ENCODE measurements around the gene DBR1.
A peak's percentile ranks its signal among the peaks of the same experiment; 100 is the strongest.

DBR1 gene

DNA sequence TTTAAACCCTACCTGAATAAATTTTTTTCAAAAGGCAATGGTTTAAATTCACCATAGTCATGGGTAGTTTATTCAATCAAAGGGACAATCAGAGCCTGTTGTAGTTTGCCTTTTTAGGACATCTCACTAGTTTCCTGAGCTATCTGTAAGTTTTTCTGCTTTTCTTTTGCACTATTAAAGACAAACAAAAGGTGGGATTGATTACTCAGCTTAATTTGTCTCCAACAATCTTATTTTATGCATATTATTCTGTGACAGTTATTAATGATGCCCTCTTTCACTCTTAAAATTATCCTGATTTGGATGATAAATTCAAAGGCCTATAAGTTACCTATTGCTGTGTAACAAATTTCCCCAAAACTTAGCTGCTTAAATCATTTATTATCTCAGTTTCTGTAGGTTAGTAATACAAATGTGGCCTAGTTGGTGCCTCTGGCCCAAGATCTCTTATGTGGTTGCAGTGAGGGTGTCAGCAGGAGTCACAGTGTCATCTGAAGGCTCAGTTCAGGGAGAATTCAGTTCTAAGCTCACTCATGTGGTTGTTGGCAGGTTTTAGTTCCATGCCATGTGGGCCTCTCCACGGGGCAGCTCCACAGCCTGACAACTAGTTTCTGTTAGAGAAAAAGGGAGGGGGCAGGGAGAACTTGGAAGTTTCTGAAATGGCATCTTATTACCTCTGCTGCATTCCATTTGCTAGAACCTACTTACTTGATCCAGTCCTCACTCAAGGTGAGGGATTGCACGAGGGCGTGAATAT lies 28.4 kb upstream of the DBR1 start:
- no peak overlapping the region for H3K9ac ChIP-seq (ENCODE audit: low read length)
- no peak overlapping the region for H4K8ac ChIP-seq (ENCODE audit: low read depth, low read length)
- H2BK5ac ChIP-seq (ENCODE audit: low read length) = no peak overlapping the region
- H3K56ac ChIP-seq (ENCODE audit: low read length) = no peak overlapping the region
- no peak overlapping the region for H3K4me3 ChIP-seq (ENCODE audit: low read length)
- H2BK15ac ChIP-seq (replicated peaks; ENCODE audit: low read depth) = no peak overlapping the region
- H3K36me3 ChIP-seq (ENCODE audit: control insufficient read depth, insufficient read depth, low read length) = no peaks in the 10 kb centered on the region
- H3K4me2 ChIP-seq (ENCODE audit: low read length) = no peak overlapping the region
- H3K18ac ChIP-seq (ENCODE audit: low read length) = no peak overlapping the region
- no peak overlapping the region for H2AK5ac ChIP-seq (ENCODE audit: low read length)
- no peak overlapping the region for H3K23ac ChIP-seq (ENCODE audit: low read length)
- peaks cover 50% of the 10 kb centered on the region for H3K79me2 ChIP-seq (ENCODE audit: control insufficient read depth, insufficient read depth, low read length)
- no peak overlapping the region for H2BK120ac ChIP-seq (ENCODE audit: low read depth, low read length)
- H3K4ac ChIP-seq (ENCODE audit: low read depth, low read length) = no peak overlapping the region
- no peaks in the 10 kb centered on the region for H3K27me3 ChIP-seq (ENCODE audit: insufficient read depth, low read length, poor library complexity)
- no CpG with 5 or more reads among the region's 3 CpGs for WGBS (ENCODE audit: extremely low coverage, insufficient coverage, low lambda C conversion rate)
- H3K79me1 ChIP-seq (ENCODE audit: low read length) = peaks cover 14% of the 10 kb centered on the region
- peak; percentile 56 for DNase-seq
- no peaks in the 10 kb centered on the region for H3K4me1 ChIP-seq (ENCODE audit: control insufficient read depth, low read depth, low read length)
- H4K5ac ChIP-seq (ENCODE audit: low read length) = no peak overlapping the region
- no peak overlapping the region for H3K27ac ChIP-seq (ENCODE audit: low read depth, low read length)

DNA sequence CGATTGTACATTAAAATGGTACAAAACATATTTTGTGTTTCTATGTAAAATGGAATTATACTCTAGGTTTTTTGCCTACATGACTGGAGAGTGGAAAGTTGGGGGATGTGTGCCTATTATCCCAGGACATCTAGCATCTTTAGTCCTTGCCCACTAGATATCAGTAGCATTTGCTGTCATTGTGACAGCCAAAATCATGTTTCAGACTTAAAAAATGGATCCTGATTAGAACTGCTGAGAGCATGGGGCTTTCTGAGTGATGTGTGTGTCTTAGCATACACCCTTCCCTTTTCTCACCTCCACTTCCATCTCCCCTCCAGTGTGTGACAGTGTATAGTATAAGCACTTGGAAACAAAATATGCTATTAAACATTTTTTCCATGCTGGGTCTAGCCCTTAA lies 25.7 kb upstream of the DBR1 start:
- no peak for DNase-seq

DNA sequence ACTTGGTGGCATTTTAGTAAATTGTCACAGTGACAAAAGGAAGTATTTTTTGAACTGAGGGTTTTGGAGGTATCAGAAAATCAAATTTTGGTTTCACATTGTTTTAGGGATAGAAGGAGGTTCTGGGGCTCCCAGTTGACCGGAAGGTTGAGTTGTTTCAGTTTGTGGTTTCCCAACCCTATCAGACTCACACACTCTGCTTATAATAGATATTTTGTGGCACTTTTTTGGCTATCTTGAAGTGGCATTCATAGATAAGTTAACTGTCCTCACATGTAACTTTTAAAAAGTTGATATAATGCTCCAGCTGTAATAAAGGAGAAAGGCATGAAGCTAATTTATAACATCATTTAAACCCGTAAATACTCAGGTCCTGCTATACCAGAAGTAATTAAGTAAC lies 25.1 kb upstream of the DBR1 start:
- H3K9ac ChIP-seq (ENCODE audit: low read length) = no peak overlapping the region
- DNase-seq = no peak

More for the DNA sequence above, 25.7 kb upstream of the DBR1 start:
- no peak overlapping the region for H3K4ac ChIP-seq (ENCODE audit: low read depth, low read length)
- no peak overlapping the region for H2BK5ac ChIP-seq (ENCODE audit: low read length)
- H4K8ac ChIP-seq (ENCODE audit: low read depth, low read length) = no peak overlapping the region
- H2AK5ac ChIP-seq (ENCODE audit: low read length) = no peak overlapping the region
- no peak overlapping the region for H3K9ac ChIP-seq (ENCODE audit: low read length)
- H3K79me2 ChIP-seq (ENCODE audit: control insufficient read depth, insufficient read depth, low read length) = peaks cover 56% of the 10 kb centered on the region
- no peak overlapping the region for H2BK15ac ChIP-seq (replicated peaks; ENCODE audit: low read depth)
- H4K5ac ChIP-seq (ENCODE audit: low read length) = no peak overlapping the region
- peaks cover 17% of the 10 kb centered on the region for H3K79me1 ChIP-seq (ENCODE audit: low read length)
- H3K56ac ChIP-seq (ENCODE audit: low read length) = no peak overlapping the region
- H3K18ac ChIP-seq (ENCODE audit: low read length) = no peak overlapping the region
- H3K23ac ChIP-seq (ENCODE audit: low read length) = no peak overlapping the region
- H2BK120ac ChIP-seq (ENCODE audit: low read depth, low read length) = no peak overlapping the region
- H3K36me3 ChIP-seq (ENCODE audit: control insufficient read depth, insufficient read depth, low read length) = no peaks in the 10 kb centered on the region
- no peak overlapping the region for H3K4me3 ChIP-seq (ENCODE audit: low read length)
- no peak overlapping the region for H3K27ac ChIP-seq (ENCODE audit: low read depth, low read length)
- no CpG with 5 or more reads among the region's 1 CpG for whole genome bisulfite sequencing (ENCODE audit: extremely low coverage, insufficient coverage, low lambda C conversion rate)
- H3K4me1 ChIP-seq (ENCODE audit: control insufficient read depth, low read depth, low read length) = no peaks in the 10 kb centered on the region
- H3K4me2 ChIP-seq (ENCODE audit: low read length) = no peak overlapping the region
- H3K27me3 ChIP-seq (ENCODE audit: insufficient read depth, low read length, poor library complexity) = no peaks in the 10 kb centered on the region

DNA sequence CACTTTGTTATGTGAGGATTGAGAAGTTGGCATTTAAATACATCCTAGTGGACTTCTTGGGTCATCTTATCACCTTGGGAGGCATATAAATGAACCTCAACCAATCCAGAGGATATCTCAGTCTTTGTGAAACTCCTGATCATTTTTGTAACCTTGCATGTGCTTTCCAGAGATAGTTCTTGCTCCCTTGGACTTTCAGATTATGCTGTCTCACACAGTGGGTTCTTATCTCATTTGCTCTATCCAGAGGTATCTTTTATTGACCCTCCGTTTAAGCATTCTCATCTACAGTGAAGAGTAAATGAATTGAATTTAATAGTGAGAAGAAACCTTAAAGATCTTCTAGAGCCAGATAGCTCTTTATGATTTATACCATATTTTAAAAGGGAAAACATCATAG lies 22.8 kb upstream of the DBR1 start:
- H3K23ac ChIP-seq (ENCODE audit: low read length) = no peak overlapping the region
- WGBS (ENCODE audit: extremely low coverage, insufficient coverage, low lambda C conversion rate) = no CpG with 5 or more reads among the region's 1 CpG
- no peak overlapping the region for H2BK5ac ChIP-seq (ENCODE audit: low read length)
- no peak overlapping the region for H4K5ac ChIP-seq (ENCODE audit: low read length)
- H2BK15ac ChIP-seq (replicated peaks; ENCODE audit: low read depth) = no peak overlapping the region
- no peak overlapping the region for H3K4me2 ChIP-seq (ENCODE audit: low read length)
- DNase-seq = no peak
- H3K79me2 ChIP-seq (ENCODE audit: control insufficient read depth, insufficient read depth, low read length) = peaks cover 55% of the 10 kb centered on the region
- no peak overlapping the region for H3K4ac ChIP-seq (ENCODE audit: low read depth, low read length)
- no peak overlapping the region for H3K27ac ChIP-seq (ENCODE audit: low read depth, low read length)
- no peak overlapping the region for H2AK5ac ChIP-seq (ENCODE audit: low read length)
- H3K56ac ChIP-seq (ENCODE audit: low read length) = no peak overlapping the region
- H3K4me3 ChIP-seq (ENCODE audit: low read length) = no peak overlapping the region
- no peak overlapping the region for H3K18ac ChIP-seq (ENCODE audit: low read length)
- peaks cover 11% of the 10 kb centered on the region for H3K79me1 ChIP-seq (ENCODE audit: low read length)
- H3K36me3 ChIP-seq (ENCODE audit: control insufficient read depth, insufficient read depth, low read length) = no peaks in the 10 kb centered on the region
- no peaks in the 10 kb centered on the region for H3K4me1 ChIP-seq (ENCODE audit: control insufficient read depth, low read depth, low read length)
- no peak overlapping the region for H4K8ac ChIP-seq (ENCODE audit: low read depth, low read length)
- no peak overlapping the region for H3K9ac ChIP-seq (ENCODE audit: low read length)
- no peak overlapping the region for H2BK120ac ChIP-seq (ENCODE audit: low read depth, low read length)
- H3K27me3 ChIP-seq (ENCODE audit: insufficient read depth, low read length, poor library complexity) = no peaks in the 10 kb centered on the region

More for the DNA sequence above, 25.1 kb upstream of the DBR1 start:
- WGBS (ENCODE audit: extremely low coverage, insufficient coverage, low lambda C conversion rate) = no CpG with 5 or more reads among the region's 2 CpGs
- no peak overlapping the region for H2AK5ac ChIP-seq (ENCODE audit: low read length)
- H3K79me1 ChIP-seq (ENCODE audit: low read length) = peaks cover 17% of the 10 kb centered on the region
- no peak overlapping the region for H3K4me2 ChIP-seq (ENCODE audit: low read length)
- no peak overlapping the region for H3K4me3 ChIP-seq (ENCODE audit: low read length)
- no peak overlapping the region for H3K27ac ChIP-seq (ENCODE audit: low read depth, low read length)
- no peak overlapping the region for H2BK5ac ChIP-seq (ENCODE audit: low read length)
- H3K27me3 ChIP-seq (ENCODE audit: insufficient read depth, low read length, poor library complexity) = no peaks in the 10 kb centered on the region
- no peak overlapping the region for H3K4ac ChIP-seq (ENCODE audit: low read depth, low read length)
- no peak overlapping the region for H4K8ac ChIP-seq (ENCODE audit: low read depth, low read length)
- no peak overlapping the region for H3K18ac ChIP-seq (ENCODE audit: low read length)
- no peak overlapping the region for H2BK120ac ChIP-seq (ENCODE audit: low read depth, low read length)
- H3K79me2 ChIP-seq (ENCODE audit: control insufficient read depth, insufficient read depth, low read length) = peaks cover 53% of the 10 kb centered on the region
- no peak overlapping the region for H3K23ac ChIP-seq (ENCODE audit: low read length)
- no peak overlapping the region for H3K56ac ChIP-seq (ENCODE audit: low read length)
- H3K4me1 ChIP-seq (ENCODE audit: control insufficient read depth, low read depth, low read length) = no peaks in the 10 kb centered on the region
- H4K5ac ChIP-seq (ENCODE audit: low read length) = no peak overlapping the region
- no peaks in the 10 kb centered on the region for H3K36me3 ChIP-seq (ENCODE audit: control insufficient read depth, insufficient read depth, low read length)
- no peak overlapping the region for H2BK15ac ChIP-seq (replicated peaks; ENCODE audit: low read depth)

DNA sequence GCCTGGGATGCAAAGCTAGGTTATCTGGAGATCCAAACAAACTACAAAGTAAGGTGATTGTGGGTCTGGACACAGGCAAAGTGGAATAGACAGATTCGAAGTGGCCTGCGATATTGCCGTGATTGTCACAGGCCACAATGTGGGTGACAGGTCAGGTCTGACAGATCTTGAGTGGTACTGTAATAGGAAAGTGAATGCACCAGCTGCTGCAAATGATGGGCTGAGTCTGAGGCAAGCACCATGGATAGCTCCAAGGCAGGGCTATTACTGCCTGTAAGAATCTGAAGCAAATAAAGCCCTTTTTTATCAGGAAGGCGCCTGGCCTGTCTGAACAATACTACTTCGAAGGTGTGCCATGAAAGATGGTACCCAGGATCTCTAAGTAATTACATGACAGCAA lies 22.3 kb upstream of the DBR1 start:
- Histone ChIP-seq H3K27ac (ENCODE audit: low read depth, low read length) (no peak overlapping the region), H2BK15ac (replicated peaks; ENCODE audit: low read depth) (no peak overlapping the region), H4K8ac (ENCODE audit: low read depth, low read length) (no peak overlapping the region), H2BK5ac (ENCODE audit: low read length) (no peak overlapping the region), H3K4ac (ENCODE audit: low read depth, low read length) (no peak overlapping the region), H3K18ac (ENCODE audit: low read length) (no peak overlapping the region), H3K4me1 (ENCODE audit: control insufficient read depth, low read depth, low read length) (no peaks in the 10 kb centered on the region), H3K36me3 (ENCODE audit: control insufficient read depth, insufficient read depth, low read length) (no peaks in the 10 kb centered on the region), H3K4me2 (ENCODE audit: low read length) (no peak overlapping the region), H2BK120ac (ENCODE audit: low read depth, low read length) (no peak overlapping the region), H4K5ac (ENCODE audit: low read length) (no peak overlapping the region), H3K79me1 (ENCODE audit: low read length) (peaks cover 13% of the 10 kb centered on the region), H2AK5ac (ENCODE audit: low read length) (no peak overlapping the region), H3K4me3 (ENCODE audit: low read length) (no peak overlapping the region), H3K56ac (ENCODE audit: low read length) (no peak overlapping the region), H3K79me2 (ENCODE audit: control insufficient read depth, insufficient read depth, low read length) (peaks cover 57% of the 10 kb centered on the region), H3K9ac (ENCODE audit: low read length) (no peak overlapping the region), H3K23ac (ENCODE audit: low read length) (no peak overlapping the region), H3K27me3 (ENCODE audit: insufficient read depth, low read length, poor library complexity) (no peaks in the 10 kb centered on the region)
- WGBS (ENCODE audit: extremely low coverage, insufficient coverage, low lambda C conversion rate) = no CpG with 5 or more reads among the region's 5 CpGs
- DNase-seq = peak; percentile 55

DNA sequence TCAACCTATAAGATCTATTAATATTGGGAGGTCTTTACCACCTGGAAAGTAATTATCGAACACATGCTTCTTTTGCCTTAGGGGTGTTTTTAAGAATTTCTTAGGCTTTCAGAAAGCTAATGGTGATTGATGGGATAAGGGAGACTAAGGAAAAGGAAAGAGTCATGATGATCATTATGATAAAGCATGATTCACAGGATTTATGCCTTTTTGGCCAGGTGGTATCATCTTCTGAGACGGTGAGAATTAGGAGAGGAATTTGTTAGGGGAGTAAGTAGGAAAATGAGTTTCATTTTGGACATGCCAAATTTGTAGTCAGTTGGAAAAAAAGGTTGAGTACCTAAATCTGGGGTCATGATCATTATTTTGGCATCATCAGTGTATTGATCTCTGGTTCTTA lies 21.3 kb upstream of the DBR1 start:
- no CpG with 5 or more reads among the region's 2 CpGs for WGBS (ENCODE audit: extremely low coverage, insufficient coverage, low lambda C conversion rate)
- Histone ChIP-seq H3K18ac (ENCODE audit: low read length) (no peak overlapping the region), H2BK15ac (replicated peaks; ENCODE audit: low read depth) (no peak overlapping the region)

More for the DNA sequence above, 21.3 kb upstream of the DBR1 start:
- Histone ChIP-seq H3K4me1 (ENCODE audit: control insufficient read depth, low read depth, low read length) (no peaks in the 10 kb centered on the region), H3K79me1 (ENCODE audit: low read length) (peaks cover 14% of the 10 kb centered on the region), H3K4ac (ENCODE audit: low read depth, low read length) (no peak overlapping the region), H4K8ac (ENCODE audit: low read depth, low read length) (no peak overlapping the region), H2BK120ac (ENCODE audit: low read depth, low read length) (no peak overlapping the region), H2BK5ac (ENCODE audit: low read length) (no peak overlapping the region), H3K79me2 (ENCODE audit: control insufficient read depth, insufficient read depth, low read length) (peaks cover 56% of the 10 kb centered on the region), H3K23ac (ENCODE audit: low read length) (no peak overlapping the region), H2AK5ac (ENCODE audit: low read length) (no peak overlapping the region), H3K4me2 (ENCODE audit: low read length) (no peak overlapping the region), H3K27me3 (ENCODE audit: insufficient read depth, low read length, poor library complexity) (no peaks in the 10 kb centered on the region), H3K9ac (ENCODE audit: low read length) (no peak overlapping the region), H3K27ac (ENCODE audit: low read depth, low read length) (no peak overlapping the region), H3K4me3 (ENCODE audit: low read length) (no peak overlapping the region), H3K36me3 (ENCODE audit: control insufficient read depth, insufficient read depth, low read length) (no peaks in the 10 kb centered on the region), H4K5ac (ENCODE audit: low read length) (no peak overlapping the region), H3K56ac (ENCODE audit: low read length) (no peak overlapping the region)
- DNase-seq = no peak
